HG03520 (cell line): ENCODE data around the gene OGFOD1.

Experiments
- ATAC-seq: cut with Tn5 transposase; IDR thresholded peaks from one replicate; pipeline ENCODE4 v1.9.1; 2021; ENCODE audit warnings: mild to moderate bottlenecking, moderate library complexity; ENCODE audit not compliant: unreplicated experiment

OGFOD1 gene

DNA sequence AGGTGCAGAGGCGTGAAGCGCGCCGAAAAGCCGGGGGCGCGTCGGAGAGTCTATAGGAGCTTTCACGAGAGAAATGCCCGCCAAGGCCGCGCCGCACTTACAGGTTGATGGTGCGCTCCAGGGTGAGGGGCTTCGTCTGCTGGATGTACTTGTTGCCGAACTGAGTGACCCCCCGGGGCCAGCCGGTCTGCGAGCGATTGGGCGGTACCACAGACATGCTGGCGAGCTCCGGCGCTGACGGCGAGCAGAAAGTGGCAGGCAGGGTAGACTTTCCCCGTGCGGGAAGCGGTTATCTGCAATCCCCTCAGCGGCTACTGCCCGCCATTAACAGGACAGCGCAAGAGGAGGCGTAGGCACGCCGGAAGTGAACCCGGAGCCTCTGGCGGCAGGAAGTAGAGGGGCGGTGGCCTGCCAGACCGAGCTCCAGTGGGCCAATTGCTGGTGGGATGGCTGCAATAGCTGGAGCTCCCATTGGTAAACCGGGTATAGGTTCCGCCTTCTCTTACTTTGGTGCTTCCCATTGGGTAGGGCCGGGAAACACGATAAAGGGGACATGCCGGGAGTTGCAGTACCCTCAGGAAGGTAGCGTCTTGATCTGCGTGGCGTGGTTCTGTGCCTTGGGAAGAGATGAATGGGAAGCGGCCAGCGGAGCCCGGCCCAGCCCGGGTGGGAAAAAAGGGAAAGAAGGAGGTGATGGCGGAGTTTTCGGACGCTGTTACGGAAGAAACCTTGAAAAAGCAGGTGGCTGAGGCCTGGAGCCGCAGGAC is at the start of gene OGFOD1, which contains the start of gene NUDT21:
Gene OGFOD1 (plus strand): TSS at position 569 of the 767 bp plus-strand sequence. CDS start 59 bp downstream, at position 628.
Gene NUDT21 (minus strand): TSS at position 347 of the 767 bp plus-strand sequence. CDS start 130 bp downstream, at position 217.
- ATAC-seq, result peak; percentile 96

DNA sequence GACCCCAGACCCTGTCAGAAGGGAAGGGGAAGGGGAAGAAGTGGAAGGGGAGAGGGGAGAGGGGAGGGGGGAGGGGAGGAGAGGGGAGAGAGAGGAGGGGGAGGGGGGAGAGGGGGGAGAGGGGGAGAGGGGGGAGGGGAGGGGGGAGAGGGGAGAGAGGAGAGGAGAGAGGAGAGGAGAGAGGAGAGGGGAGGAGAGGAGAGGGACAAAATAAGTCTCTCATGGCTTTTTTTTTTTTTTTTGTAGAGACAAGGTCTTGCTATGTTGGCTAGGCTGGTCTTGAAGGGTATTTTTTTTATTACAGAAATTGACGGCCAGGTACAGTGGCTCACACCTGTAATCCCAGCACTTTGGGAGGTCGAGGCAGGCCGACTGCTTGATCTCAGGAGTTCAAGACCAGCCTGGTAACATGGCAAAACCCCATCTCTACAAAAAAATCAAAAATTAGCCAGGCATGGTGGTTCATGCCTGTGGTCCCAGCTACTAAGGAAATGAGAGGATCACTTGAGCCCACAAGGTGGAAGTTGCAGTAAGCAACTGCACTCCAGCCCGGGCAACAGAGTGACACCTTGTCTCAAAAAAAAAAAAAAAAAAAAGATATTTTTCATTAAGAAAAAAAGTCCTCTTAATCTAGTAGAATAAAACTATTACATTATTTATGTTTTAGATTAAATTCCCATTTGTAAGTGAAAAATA is 45.2 kb upstream of the OGFOD1 start:
- ATAC-seq, result no peak

DNA sequence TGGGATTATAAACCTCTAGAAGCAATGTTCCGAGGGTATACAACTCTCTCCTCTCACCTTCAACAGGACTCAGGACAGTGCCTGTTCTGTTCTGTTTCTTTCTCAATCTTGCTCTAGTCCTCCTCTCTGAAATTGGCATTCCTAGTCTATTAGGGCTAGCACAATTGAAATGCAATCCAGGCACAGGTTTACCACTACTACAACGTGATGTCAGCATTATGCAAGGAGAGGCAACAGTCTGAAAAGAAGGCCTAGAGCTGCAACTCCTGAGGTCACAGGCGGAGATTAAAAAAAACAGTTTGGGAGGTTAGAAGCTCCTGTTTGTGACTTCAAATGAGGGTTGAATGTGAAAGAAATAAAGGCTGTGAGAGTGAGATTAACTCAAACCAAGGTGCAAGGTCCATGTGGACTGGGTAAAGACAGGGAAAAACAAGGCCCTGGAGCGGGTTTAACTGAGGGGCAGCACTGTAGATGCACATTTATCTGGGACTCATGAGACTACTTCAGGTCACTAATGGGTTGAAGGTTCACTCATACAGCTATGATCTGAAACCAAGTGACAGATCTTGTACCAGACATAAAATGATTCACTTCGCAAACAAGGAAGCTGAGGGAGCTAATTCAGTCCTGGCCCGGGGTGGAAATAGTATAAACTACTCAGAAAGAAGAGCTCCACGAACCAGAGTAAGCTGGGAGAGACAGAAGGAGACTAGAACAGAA is 42.8 kb upstream of the OGFOD1 start:
- ATAC-seq, result no peak

DNA sequence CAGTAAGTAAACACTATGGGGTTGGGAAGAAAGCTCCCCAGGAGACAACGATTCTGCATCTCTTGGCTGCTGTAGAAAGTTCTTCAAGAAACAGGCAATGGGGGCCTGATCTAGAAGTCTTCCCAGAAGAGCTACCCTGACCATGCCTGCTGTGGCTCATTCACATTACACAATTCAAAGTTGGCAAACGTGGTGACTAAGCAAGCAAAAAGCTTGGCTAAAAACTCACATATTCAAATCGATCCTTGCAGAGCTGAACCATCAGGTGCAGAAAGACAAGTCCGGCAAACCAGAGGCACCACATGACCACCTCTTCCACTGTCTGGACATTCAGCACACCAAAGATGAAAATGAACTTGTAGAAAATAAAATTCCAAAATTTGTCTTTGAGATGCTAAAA is 42.2 kb upstream of the OGFOD1 start:
- ATAC-seq, result no peak

DNA sequence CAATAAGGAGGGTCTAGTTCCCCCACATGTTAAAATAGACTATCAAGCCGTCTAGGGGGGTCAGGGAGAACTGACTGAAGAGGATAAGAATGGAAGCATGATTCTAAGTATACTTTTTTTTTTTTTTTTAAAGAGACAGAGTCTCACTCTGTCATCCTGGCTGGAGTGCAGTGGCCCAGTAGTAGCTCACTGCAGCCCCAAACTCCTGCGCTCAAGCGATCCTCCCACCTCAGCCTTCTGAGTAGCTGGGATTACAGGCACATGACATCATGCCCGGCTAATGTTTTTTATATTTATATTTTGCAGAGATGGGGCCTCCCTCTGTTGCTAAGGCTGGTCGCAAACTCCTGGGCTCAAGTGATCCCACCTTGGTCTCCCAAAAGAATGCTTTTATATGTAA is 40.2 kb upstream of the OGFOD1 start:
- no peak for ATAC-seq

DNA sequence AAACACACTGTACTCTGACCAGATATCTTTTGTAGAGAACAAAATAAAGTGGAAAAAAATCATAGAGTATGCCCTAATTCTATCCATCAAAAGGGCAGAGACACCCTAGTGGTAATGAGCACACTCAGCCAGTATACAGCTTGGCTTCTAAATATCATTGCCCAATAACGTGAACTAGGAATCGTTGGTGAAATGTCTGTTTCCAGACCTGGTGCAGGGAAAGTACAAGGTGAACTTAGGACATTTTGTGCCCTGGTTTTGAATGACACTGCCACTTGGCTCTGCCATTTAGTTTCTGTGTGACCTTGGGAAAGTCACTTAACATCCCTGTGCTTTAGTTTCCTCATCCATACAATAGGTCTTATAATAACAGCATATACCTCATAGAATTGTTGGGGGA is 39.7 kb upstream of the OGFOD1 start:
- ATAC-seq, result no peak

DNA sequence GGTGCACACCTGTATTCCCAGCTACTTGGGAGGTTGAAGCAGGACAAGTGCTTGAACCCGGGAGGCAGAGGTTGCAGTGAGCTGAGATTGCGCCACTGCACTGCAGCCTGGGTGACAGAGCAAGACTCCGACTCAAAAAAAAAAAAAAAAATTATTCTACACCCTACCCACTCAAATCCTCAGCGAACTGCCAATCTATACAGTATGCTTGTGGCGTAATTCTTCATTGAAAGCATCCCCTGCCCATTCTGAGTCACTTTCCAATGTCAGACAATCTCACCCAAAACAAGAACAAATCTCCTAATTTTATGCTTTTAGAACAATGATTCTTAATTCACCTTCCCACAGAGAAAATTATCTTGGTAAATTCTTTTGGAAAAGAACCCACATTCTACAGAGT is 38.0 kb upstream of the OGFOD1 start:
- no peak for ATAC-seq

DNA sequence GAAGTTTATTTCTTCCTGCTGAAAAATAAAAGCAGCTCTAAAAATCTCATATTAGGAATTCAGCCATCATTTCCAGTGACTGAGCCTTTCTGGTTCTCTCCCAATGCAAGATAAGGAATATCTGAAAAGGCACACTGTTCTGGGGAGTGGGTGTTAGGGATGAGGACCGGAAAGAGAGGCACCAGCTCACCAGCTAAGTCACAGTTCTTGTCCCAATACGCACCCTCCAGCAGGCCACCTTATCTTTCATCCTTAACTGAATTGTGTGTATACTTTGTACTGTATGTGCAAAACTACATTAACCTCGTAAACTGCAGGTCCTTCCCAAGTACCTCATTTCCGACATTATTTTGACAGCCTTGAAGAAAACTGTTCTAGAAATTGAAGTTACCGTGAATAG is 37.0 kb upstream of the OGFOD1 start:
- no peak for ATAC-seq

DNA sequence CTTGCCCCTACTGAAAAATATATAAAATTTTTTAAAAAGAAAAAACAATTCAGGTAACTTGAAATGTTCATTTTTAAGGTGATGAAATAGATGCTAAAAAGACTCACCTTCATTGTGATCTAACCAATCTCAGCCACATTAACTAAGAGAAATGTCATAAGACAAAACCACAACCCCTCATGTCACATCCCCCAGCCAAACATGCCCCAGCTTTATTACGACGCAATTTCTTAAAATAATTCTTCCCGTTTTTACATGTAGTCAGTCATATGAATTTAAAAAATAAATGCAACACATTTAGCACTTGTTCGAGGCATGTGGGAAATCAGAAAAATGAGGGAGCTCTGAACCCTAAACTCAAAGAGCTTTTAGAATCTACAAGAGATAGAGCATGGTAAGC is 35.5 kb upstream of the OGFOD1 start:
- no peak for ATAC-seq

DNA sequence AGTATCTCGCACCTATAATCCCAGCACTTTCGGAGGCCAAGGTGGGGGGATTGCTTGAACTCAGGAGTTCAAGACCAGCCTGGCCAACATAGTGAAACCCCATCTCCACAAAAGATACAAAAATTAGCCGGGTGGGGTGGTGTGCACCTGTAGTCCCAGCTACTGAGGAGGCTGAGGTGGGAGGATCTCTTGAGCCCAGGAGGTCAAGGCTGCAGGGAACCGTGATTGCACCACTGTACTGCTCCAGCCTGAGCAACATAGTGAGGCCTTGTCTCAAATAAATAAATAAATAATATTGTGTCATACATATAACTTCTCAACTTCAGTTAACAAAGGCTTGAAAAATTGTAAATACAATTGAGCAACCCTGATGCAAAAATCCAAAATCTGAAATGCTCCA is 34.2 kb upstream of the OGFOD1 start:
- ATAC-seq, result no peak

DNA sequence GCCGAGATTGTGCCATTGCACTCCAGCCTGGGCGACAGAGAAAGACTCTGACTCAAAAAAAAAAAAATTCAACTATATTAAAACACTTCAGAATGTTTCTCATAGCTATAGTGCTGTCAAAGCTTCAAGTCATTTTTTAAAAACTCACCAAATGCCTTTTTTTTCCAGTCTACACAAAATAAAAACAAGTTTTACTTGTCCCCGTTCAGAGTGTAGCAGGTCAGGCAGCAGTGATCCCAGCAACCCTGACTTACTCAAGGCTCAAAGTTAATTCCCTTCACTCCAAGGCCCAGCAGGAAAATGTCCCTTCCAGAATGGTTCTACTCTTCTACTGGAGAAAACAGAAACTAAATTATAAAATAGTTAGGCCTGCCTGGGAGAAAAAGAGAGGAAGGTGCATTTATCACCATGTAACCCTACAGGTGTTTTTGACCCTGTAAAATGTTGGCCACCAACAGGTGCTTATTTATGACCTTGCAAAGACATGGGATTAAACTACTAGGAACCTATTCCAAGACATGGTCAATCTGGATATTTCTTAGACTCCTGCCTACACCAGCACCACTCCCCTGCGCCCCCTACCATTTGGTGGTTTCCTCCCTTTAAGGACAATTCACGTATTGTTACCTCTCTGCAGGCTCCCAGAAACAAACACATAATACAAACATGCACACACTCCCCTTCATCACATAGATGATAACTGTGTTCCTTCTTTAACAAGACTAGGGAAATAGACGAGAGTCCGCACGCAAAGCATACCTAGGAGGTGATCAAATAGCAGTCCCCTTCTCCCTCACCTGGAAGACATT is 31.4 kb upstream of the OGFOD1 start:
- ATAC-seq, result no peak

DNA sequence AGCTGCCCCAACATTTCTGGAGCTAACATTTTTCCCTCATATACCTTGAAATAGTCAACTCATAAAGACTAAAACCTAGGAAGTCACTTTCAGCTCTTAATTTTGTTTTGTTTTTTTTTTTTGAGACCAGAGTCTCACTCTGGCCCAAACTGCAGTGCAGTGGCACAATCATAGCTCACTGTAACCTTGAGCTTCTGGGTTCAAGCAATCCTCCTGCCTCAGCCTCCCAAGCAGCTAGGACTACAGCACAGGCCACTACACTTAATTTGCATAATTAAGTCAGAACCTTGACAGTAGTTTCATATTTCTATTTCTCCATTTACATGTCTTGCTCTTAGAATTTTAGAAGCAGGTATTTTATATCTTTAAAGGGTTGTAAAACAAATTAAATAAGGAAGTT is 30.7 kb upstream of the OGFOD1 start:
- no peak for ATAC-seq

DNA sequence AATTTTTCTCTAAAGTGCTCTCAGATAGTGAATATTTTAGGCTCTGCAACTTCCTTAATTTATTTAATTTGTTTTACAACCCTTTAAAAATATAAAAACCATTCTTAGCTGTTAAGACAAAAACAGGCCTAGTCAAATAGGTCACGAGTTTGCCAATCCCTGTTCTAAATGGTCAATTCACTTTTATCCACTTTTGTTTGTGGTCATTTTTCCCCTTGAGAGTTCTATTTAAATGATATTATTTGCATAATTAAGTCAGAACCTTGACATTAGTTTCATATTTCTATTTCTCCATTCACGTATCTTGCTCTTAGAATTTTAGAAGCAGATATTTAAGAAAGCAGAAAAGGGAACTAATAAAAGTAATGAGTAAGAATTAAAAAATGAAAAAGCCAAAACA is 30.0 kb upstream of the OGFOD1 start:
- ATAC-seq, result no peak

DNA sequence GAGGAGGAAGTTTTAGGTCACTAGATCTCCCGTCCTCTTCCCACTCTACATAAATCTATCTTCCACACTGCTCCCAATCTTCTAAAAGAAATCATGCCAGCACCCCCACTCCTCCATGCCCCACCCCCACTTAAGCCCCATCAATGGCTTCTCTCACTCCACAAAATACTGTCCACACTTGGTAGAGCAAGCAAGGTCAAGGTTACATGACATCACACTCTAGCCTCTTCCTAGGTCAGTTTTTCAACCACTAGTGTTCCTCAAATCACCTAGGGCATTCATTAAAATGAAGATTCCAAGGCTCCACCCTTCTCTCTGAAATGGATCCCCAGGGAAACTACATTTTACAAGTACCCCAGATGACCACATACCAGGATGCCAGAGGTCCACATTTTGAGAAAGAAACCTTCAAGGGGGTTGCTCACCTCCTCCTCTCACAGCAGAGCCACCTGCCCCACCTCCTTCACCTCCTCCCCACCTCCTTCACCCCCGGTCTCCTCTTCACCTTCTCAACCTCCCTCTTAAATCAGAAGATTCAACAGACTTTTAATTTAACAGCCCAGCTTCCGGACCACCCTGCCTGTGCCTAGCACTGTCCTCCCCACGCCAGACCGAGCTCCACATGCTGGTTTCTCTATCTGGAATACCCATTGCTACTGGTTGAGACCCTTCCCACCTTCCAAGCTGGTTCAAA is 29.2 kb upstream of the OGFOD1 start:
- ATAC-seq, result no peak

DNA sequence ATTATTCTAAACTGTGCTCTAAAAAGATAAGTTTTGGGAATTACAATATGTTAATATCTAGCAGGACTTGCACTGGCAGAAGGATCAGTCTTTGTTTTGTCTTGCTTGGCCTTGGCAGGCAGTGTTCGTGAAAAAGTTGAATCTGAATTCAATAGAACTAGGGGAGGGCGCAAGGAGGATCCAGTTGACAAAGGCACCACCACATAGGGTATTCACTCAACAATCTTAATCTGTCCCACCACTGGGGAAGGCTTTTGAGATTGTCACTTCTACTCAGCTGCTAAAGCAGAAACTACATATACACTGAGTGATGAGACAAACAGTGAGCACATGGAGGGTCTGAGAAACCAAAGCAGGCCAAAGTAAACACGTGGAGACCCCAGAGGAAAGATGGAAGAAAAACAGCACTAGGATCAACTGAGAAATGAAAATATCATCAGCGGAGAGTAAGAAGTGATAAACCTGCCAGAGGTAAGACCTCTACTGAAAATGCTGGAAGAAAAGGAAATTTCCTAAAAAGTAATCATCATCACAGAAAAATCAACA is 28.4 kb upstream of the OGFOD1 start:
- ATAC-seq, result no peak

DNA sequence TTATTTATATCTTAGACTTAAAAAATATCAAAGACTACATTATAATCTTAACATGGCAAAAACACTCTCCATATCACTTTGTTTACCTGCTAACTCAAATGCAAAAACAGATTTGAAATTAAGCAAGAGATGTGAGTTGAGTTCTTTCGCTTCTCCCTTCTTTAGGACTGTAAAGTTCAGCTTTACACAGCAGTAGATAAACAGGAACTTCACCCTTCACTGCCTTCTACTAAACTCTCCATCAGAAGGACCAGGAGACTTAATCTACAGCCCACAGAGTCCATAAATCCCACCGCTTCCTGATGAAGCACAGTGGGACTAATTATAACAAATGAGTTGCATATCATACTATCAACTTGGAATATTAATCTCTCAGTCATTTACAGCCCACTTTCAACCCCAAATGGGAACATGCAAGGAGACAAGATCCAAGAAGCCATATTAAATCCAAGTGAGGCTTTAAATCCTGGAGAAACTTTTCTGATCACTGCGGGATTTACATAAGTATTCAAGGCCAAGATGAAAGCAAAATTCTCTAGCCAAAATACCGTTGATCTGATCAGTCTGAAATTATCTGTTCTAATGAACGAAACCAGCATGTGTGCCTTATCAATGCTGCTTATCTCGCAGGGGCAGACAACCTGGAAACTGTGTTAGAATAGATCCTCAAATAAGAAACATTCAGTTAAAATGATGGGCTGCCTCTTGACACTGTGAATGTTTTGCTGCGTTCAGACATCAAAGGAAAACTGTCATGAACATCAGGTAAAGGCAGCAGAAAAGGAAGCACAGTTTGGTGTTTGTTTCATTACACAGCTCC is 27.6 kb upstream of the OGFOD1 start:
- no peak for ATAC-seq

DNA sequence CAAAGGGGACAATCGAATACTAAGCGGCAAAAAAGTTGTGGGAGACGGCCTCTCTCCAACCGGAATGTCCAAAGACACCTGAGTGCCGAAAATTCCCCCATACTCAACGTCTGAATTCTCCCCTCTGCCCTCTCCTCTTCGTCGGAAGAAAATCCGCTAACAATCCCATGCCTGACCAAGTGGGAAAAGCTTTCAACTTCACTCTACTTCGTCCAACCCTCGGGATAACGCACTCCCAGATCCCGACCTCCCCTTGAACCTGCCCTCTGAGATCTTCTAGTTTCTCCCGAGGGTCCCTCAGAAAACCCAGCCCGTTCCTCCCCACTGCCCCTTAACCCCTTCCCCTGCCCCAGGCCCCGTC is 27.0 kb upstream of the OGFOD1 start:
- ATAC-seq, result no peak

DNA sequence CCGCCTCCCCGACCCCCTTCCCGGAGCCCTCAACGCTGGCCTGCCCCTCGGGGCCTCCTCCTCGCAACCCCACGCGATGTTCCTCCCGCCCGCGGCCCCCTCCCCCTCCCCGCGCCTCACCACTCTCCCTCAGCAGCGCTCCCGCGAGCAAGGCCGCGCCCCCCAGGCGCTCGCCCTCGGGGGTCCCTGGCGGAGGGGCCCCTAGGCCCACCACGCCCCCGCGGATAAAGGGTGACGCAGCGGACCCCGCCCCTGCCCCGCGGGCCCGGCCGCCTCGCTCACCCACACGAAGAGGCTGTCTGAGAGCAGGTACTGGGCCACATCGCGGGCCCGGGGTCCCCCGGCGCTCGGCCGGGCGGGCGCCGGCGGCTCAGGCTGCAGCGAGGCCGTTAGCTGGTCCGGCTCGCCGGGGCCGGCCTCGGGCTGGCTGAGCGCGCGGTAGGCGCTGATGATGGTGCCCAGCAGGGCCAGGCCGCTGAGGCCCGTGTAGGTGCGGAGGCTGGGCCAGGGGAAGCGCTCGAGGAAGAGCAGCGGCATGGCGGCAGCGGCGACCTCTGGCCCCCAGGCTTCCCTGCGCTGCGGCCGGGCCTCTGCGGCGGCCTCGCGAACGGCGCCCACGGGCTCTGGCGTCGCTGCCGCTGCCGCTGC is 26.4 kb upstream of the OGFOD1 start:
- ATAC-seq, result peak; percentile 25

DNA sequence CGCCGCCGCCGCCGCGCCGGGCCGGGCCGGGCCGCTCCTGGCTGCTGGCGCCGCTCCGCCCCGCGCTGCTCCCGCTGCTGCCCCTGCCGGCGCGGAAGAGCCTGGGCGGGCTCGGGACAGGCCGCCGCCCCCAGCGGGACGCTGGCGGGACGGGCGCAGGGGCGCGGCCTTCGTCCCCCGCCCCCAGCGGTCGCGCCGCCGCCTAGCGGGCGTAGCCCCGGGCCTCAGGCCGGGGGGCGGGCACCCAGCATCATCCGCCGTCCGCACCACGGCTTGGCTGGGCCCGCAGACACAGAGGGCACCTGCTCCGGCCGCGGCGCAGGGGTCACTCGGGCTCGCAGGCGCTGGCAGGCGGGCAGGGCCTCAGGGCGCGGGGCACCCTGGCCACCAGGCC is 25.9 kb upstream of the OGFOD1 start, which contains the start of gene AMFR:
Gene AMFR (minus strand): TSS at position 107 of the 394 bp plus-strand sequence. CDS start 218 bp downstream, outside the sequence.
- peak; percentile 73 for ATAC-seq
